Measurements from ENCODE around the gene TAF13.
"Not testable (repeated sequence)": the region's sequence is repeated elsewhere in the genome, so short reads cannot be mapped to it uniquely, and the experiment has no call there.

Gene TAF13

DNA sequence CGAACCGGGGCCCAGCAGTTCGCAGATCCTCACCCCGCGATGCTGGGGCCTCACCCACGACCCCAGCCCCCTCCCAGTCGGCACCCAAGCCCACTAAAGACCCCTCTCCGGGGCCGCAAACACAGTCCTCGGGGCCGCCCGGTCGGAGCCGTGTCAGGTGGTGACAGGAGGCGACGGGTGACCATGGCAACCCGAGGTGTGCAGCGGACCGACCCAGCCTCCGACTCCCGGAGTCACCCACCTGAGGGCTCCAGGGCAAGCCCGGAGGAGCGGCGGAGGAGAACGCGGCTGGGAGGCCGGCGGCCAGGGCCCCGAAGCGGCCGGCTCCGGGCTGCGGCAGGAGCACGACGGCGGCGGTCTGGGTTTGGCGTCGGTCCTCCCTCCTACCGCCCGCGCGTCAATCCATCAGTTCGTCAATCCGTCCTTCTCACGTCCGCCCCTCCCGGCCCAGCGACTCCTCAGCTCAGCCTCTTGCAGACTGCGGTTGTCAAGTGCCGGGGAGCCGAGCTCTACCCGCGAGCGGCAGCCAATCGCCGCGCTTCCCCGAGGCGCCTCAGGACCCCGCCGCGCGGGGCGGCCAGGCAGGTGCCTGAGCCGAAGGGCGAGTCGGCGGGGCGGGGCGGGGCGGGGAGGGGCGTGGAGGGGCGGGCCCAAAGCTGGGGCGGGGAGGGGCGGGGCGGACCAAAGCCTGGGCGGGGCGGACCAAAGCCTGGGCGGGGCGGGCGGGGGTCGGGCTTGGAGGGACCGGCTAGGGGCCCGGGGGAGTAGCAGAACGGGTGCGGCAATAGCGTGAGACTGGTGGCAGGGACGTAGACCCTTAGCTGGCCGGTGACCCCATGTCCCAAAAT lies 34.0 kb downstream of the TAF13 start, which contains the start of gene WDR47:
TSS of gene WDR47 (minus strand) at position 482 of the 848 bp plus-strand sequence. CDS start 18,590 bp downstream, outside the sequence.
- H3K4me3 ChIP-seq (ENCODE audit: low read length): peak within 1 kb of the TSS; percentile 93
- H3K9ac ChIP-seq (ENCODE audit: low read length): peak within 1 kb of the TSS; percentile 87
- H3K9me3 ChIP-seq (ENCODE audit: control insufficient read depth, low read length): no peaks in the 10 kb centered on the region
- peak; percentile 97 for DNase-seq (ENCODE audit: low read depth)
- peaks cover 9% of the 10 kb centered on the region for H3K4me1 ChIP-seq (ENCODE audit: control insufficient read depth, insufficient read depth, low read length)
- H3K36me3 ChIP-seq (ENCODE audit: control insufficient read depth, insufficient read depth, low read length, severe bottlenecking): no peaks in the 10 kb centered on the region
- H3K27me3 ChIP-seq (replicated peaks; ENCODE audit: control insufficient read depth, insufficient read depth, low read length): no peaks in the 10 kb centered on the region

DNA sequence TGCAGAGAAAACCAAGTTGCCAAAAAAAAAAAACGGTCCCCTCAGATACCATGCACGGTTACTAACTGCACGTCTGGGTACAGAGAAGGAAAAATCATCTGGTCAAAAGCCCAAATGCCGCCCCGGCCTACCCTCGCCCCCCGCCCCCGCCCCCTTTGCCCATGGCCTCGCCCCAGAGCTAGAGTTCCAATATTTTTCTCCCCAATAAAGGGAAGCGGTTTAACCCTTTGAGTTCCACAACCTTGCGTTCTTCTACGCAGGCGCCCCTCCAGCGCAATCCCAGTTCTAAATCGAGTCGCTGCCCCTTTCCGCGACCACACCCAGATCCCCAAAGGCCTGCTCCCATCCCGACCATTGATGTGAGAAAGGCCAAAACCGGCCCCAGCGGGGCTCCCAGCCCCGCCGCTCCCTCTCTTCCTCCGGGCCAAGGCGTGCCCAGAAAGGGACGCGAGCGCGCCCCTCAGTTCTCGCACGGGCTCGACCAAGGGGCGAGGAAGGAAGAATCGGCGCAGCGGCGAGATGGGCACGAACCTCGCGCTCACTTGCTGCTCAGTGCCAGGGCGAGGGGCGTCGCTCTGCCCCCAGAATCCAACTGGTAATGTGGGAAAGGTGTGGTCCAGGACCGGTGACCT lies 34.7 kb downstream of the TAF13 start:
- H3K9ac ChIP-seq (ENCODE audit: low read length): peak overlapping the region; percentile 87
- H3K4me1 ChIP-seq (ENCODE audit: control insufficient read depth, insufficient read depth, low read length): peaks cover 9% of the 10 kb centered on the region
- no peaks in the 10 kb centered on the region for H3K36me3 ChIP-seq (ENCODE audit: control insufficient read depth, insufficient read depth, low read length, severe bottlenecking)
- peak; percentile 62 for DNase-seq (ENCODE audit: low read depth)
- H3K4me3 ChIP-seq (ENCODE audit: low read length): peak overlapping the region; percentile 93
- H3K27me3 ChIP-seq (replicated peaks; ENCODE audit: control insufficient read depth, insufficient read depth, low read length): no peaks in the 10 kb centered on the region
- no peaks in the 10 kb centered on the region for H3K9me3 ChIP-seq (ENCODE audit: control insufficient read depth, low read length)

- Histone ChIP-seq H3K4me1 (ENCODE audit: control insufficient read depth, insufficient read depth, low read length) (peaks cover 9% of the 10 kb centered on the region), H3K27me3 (replicated peaks; ENCODE audit: control insufficient read depth, insufficient read depth, low read length) (no peaks in the 10 kb centered on the region), H3K36me3 (ENCODE audit: control insufficient read depth, insufficient read depth, low read length, severe bottlenecking) (no peaks in the 10 kb centered on the region), H3K4me3 (ENCODE audit: low read length) (peak overlapping the region; percentile 93), H3K9ac (ENCODE audit: low read length) (peak overlapping the region; percentile 87), H3K9me3 (ENCODE audit: control insufficient read depth, low read length) (no peaks in the 10 kb centered on the region)
- DNase-seq (ENCODE audit: low read depth): no peak
Measured at GRCh38 chr1:109040627-109040988, 35.2 kb downstream of the TAF13 start.

DNA sequence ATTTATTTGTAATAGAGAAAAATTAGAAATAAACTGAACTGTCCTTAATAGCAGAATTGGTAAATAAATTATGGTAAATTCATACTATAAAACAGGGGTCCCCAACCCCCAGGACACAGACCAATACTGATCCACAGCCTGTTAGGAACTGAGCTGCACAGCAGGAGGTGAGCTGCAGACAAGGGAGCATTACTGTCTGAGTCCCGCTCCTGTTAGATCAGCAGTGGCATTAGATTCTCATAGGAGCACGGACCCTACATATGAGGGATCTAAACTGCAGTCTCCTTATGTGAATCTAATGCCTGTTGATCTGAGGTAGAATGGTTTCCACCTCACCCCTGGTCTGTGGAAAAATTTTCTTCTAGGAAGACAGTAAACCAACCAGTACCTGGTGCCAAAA lies 41.4 kb downstream of the TAF13 start:
- no peak for DNase-seq (ENCODE audit: low read depth)
- no peaks in the 10 kb centered on the region for H3K36me3 ChIP-seq (ENCODE audit: control insufficient read depth, insufficient read depth, low read length, severe bottlenecking)
- H3K4me3 ChIP-seq (ENCODE audit: low read length): no peak overlapping the region
- H3K4me1 ChIP-seq (ENCODE audit: control insufficient read depth, insufficient read depth, low read length): no peaks in the 10 kb centered on the region
- H3K9ac ChIP-seq (ENCODE audit: low read length): no peak overlapping the region
- H3K27me3 ChIP-seq (replicated peaks; ENCODE audit: control insufficient read depth, insufficient read depth, low read length): no peaks in the 10 kb centered on the region
- H3K9me3 ChIP-seq (ENCODE audit: control insufficient read depth, low read length): no peaks in the 10 kb centered on the region

DNA sequence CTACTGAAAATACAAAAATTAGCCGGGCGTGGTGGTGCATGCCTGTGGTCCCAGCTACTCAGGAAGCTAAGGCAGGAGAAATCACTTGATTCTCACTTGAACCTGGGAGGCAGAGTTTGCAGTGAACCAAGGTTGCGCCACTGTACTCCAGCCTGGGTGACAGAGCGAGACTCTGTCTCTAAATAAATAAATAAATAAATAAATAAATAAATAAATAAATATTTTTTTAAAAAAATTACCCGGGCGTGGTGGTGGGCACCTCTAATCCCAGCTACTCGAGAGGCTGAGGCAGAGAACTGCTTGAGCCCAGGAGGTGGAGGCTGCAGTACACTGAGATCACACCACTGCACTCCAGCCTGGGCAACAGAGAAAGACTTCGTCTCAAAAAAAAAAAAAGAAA lies 46.3 kb downstream of the TAF13 start:
- not testable (repeated sequence) for H3K4me3 ChIP-seq (ENCODE audit: low read length); H3K4me1 ChIP-seq (ENCODE audit: control insufficient read depth, insufficient read depth, low read length); H3K9ac ChIP-seq (ENCODE audit: low read length); H3K27me3 ChIP-seq (replicated peaks; ENCODE audit: control insufficient read depth, insufficient read depth, low read length); DNase-seq (ENCODE audit: low read depth); H3K9me3 ChIP-seq (ENCODE audit: control insufficient read depth, low read length); H3K36me3 ChIP-seq (ENCODE audit: control insufficient read depth, insufficient read depth, low read length, severe bottlenecking)

- no peaks in the 10 kb centered on the region for H3K9me3 ChIP-seq (ENCODE audit: control insufficient read depth, low read length)
- no peak overlapping the region for H3K4me3 ChIP-seq (ENCODE audit: low read length)
- no peaks in the 10 kb centered on the region for H3K36me3 ChIP-seq (ENCODE audit: control insufficient read depth, insufficient read depth, low read length, severe bottlenecking)
- H3K27me3 ChIP-seq (replicated peaks; ENCODE audit: control insufficient read depth, insufficient read depth, low read length): no peaks in the 10 kb centered on the region
- peak; percentile 8 for DNase-seq (ENCODE audit: low read depth)
- no peaks in the 10 kb centered on the region for H3K4me1 ChIP-seq (ENCODE audit: control insufficient read depth, insufficient read depth, low read length)
- no peak overlapping the region for H3K9ac ChIP-seq (ENCODE audit: low read length)
Measured at GRCh38 chr1:109027841-109028240, 48.0 kb downstream of the TAF13 start.

DNA sequence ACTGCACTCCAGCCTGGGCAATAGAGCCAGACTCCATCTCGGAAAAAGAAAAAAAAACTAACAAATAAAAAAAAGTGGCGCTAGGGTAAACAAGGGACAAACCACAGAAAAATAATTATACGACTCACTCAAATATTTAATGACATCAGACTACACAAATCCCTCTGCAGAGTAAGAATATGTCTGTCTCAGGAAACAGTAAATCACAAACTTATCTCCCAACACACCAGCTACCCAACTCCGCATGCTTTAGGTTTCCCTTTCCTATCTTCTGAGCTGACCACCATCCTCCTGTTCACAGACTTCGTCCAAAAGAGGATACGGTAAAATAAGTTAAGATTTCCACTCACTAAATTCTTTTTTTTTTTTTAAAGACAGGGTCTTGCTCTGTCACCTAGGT lies 50.1 kb downstream of the TAF13 start:
- H3K4me3 ChIP-seq (ENCODE audit: low read length): no peak overlapping the region
- no peaks in the 10 kb centered on the region for H3K27me3 ChIP-seq (replicated peaks; ENCODE audit: control insufficient read depth, insufficient read depth, low read length)
- no peaks in the 10 kb centered on the region for H3K4me1 ChIP-seq (ENCODE audit: control insufficient read depth, insufficient read depth, low read length)
- no peak overlapping the region for H3K9ac ChIP-seq (ENCODE audit: low read length)
- no peaks in the 10 kb centered on the region for H3K36me3 ChIP-seq (ENCODE audit: control insufficient read depth, insufficient read depth, low read length, severe bottlenecking)
- H3K9me3 ChIP-seq (ENCODE audit: control insufficient read depth, low read length): no peaks in the 10 kb centered on the region
- no peak for DNase-seq (ENCODE audit: low read depth)

DNA sequence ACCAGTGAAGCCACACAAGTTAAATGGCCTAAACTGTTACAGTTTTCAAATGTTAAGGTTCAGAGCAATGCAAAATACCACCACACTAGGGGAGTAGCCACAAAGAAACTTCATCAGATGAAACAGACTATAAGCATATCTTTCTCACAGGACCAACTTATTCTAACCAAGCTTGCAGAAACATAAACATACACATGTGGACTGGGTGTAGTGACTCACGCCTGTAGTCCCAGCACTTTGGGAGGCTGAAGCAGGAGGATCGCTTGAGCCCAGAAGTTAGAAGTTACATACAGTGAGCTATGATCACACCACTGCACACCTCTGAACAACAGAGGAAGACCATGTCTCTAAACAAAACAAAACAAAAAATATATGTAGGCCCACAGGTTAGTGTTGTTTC lies 51.2 kb downstream of the TAF13 start:
- H3K9ac ChIP-seq (ENCODE audit: low read length): no peak overlapping the region
- no peaks in the 10 kb centered on the region for H3K36me3 ChIP-seq (ENCODE audit: control insufficient read depth, insufficient read depth, low read length, severe bottlenecking)
- H3K27me3 ChIP-seq (replicated peaks; ENCODE audit: control insufficient read depth, insufficient read depth, low read length): no peaks in the 10 kb centered on the region
- no peaks in the 10 kb centered on the region for H3K4me1 ChIP-seq (ENCODE audit: control insufficient read depth, insufficient read depth, low read length)
- DNase-seq (ENCODE audit: low read depth): no peak
- no peak overlapping the region for H3K4me3 ChIP-seq (ENCODE audit: low read length)
- no peaks in the 10 kb centered on the region for H3K9me3 ChIP-seq (ENCODE audit: control insufficient read depth, low read length)

GRCh38 chr1:109020693-109021257 lies 55.0 kb downstream of the TAF13 start:
- Histone ChIP-seq H3K36me3 (ENCODE audit: control insufficient read depth, insufficient read depth, low read length, severe bottlenecking) (peaks cover 7% of the 10 kb centered on the region), H3K4me3 (ENCODE audit: low read length) (no peak overlapping the region), H3K9ac (ENCODE audit: low read length) (no peak overlapping the region), H3K9me3 (ENCODE audit: control insufficient read depth, low read length) (peaks cover 3% of the 10 kb centered on the region), H3K4me1 (ENCODE audit: control insufficient read depth, insufficient read depth, low read length) (no peaks in the 10 kb centered on the region), H3K27me3 (replicated peaks; ENCODE audit: control insufficient read depth, insufficient read depth, low read length) (no peaks in the 10 kb centered on the region)
- no peak for DNase-seq (ENCODE audit: low read depth)

GRCh38 chr1:109017719-109018118 lies 58.1 kb downstream of the TAF13 start:
- not testable (repeated sequence) for H3K9me3 ChIP-seq (ENCODE audit: control insufficient read depth, low read length); H3K4me3 ChIP-seq (ENCODE audit: low read length); H3K9ac ChIP-seq (ENCODE audit: low read length); H3K27me3 ChIP-seq (replicated peaks; ENCODE audit: control insufficient read depth, insufficient read depth, low read length); DNase-seq (ENCODE audit: low read depth); H3K4me1 ChIP-seq (ENCODE audit: control insufficient read depth, insufficient read depth, low read length)
- peaks cover 22% of the 10 kb centered on the region for H3K36me3 ChIP-seq (ENCODE audit: control insufficient read depth, insufficient read depth, low read length, severe bottlenecking)

DNA sequence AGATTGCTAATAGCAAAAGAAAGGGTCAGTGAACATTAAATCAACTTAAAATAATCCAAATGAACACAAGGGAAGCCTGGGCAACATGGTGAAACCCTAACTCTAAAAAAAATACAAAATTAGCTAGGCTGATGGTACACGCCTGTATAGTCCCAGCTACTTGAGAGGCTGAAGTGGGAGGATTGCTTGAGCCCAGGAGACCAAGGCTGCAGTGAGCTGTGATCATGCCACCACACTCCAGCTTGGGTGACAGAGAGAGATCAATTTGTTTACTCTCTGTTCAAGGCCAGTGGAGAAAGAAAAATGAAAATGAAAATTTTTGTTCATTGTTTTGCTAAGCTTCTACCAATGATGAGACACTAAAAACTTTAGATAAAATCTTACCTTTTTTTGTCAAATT lies 58.7 kb downstream of the TAF13 start:
- Histone ChIP-seq H3K4me3 (ENCODE audit: low read length) (no peak overlapping the region), H3K9me3 (ENCODE audit: control insufficient read depth, low read length) (peaks cover 3% of the 10 kb centered on the region), H3K9ac (ENCODE audit: low read length) (no peak overlapping the region), H3K4me1 (ENCODE audit: control insufficient read depth, insufficient read depth, low read length) (no peaks in the 10 kb centered on the region), H3K36me3 (ENCODE audit: control insufficient read depth, insufficient read depth, low read length, severe bottlenecking) (peaks cover 26% of the 10 kb centered on the region), H3K27me3 (replicated peaks; ENCODE audit: control insufficient read depth, insufficient read depth, low read length) (no peaks in the 10 kb centered on the region)
- no peak for DNase-seq (ENCODE audit: low read depth)
